Adrenal gland (tissue), 12 donors: ENCODE data around the gene UNC5C. TPM values are rescaled to one million over a fixed set of nuclear protein-coding genes. Genes with fewer than 3 reads are reported as not detected.
"Not testable (repeated sequence)": the region's sequence is repeated elsewhere in the genome, so short reads cannot be mapped to it uniquely, and the experiment has no call there.

ENCODE experiments used
- DNase-seq, 7 donors: peaks; one replicate each; pipeline ENCODE4 v3.0.0-alpha.2; 2019 to 2020
- H3K27ac ChIP-seq, 5 donors: fragments of 200-600 bp; sonication (generic) in 4 of 5; 1 replicate in 3 of 5; 2 replicates in 2 of 5; pipeline versions ENCODE4 v1.5.1 to v1.8.0; 2016 to 2020; ENCODE audit warnings: mild to moderate bottlenecking in 1 of 5
- H3K27me3 ChIP-seq: fragments of 200-600 bp; 2 replicates; pipeline ENCODE4 v1.8.0; 2021
- H3K36me3 ChIP-seq, 2 donors: fragments of 200-600 bp; replicated peaks in 1 of 2; 1 replicate in 1 of 2; 2 replicates in 1 of 2; pipeline versions ENCODE4 v1.5.1 to v1.8.0; 2018 to 2022
- H3K4me1 ChIP-seq, 2 donors: fragments of 200-600 bp; replicated peaks in 1 of 2; 1 replicate in 1 of 2; 2 replicates in 1 of 2; pipeline versions ENCODE4 v1.5.1 to v1.8.0; 2018 to 2021
- H3K4me3 ChIP-seq, 4 donors: fragments of 200-600 bp; sonication (generic) in 3 of 4; one replicate each; pipeline ENCODE4 v1.5.1; 2016 to 2018
- H3K9me3 ChIP-seq, 3 donors: fragments of 200-600 bp; sonication (generic) in 1 of 3; replicated peaks in 1 of 3; 1 replicate in 2 of 3; 2 replicates in 1 of 3; pipeline versions ENCODE4 v1.5.1 to v1.8.0; 2016 to 2021
- POLR2A ChIP-seq, 2 donors: fragments of 450-650 bp; IDR thresholded peaks; one replicate each; pipeline ENCODE4 v1.6.1; 2017; ENCODE audit warnings: antibody characterized with exemption in 2 of 2, mild to moderate bottlenecking in 2 of 2, moderate library complexity in 1 of 2
- WGBS, 4 donors: extraction: QIAGEN DNeasy Blood & Tissue Kit in 2 of 4; methylation state at CpG; one replicate each; pipeline versions ENCODE4 v1.1.5 to v1.1.7; 2013 to 2017; 5-methylcytosine and 5-hydroxymethylcytosine counted together
- intact Hi-C, 2 donors: fragments of 100-400 bp; cut with DNase I; formaldehyde crosslinking; loops; one replicate each; pipeline versions ENCODE4 v1.14.1 to v1.15.0; 2022 to 2023
- polyA plus RNA-seq, 3 donors: library from polyadenylated mRNA; stranded (reverse); fragments of 200-250 nt in 2 of 3; fragments of 350-450 nt in 1 of 3; fragmentation: Illumina TruSeq in 1 of 3; extraction: RNeasy Lipid Tissue Mini Kit (QIAGEN cat#74804) in 1 of 3; gene quantifications; one replicate each; pipeline ENCODE4 v1.2.3, GENCODE V29; 2013 to 2014
- total RNA-seq, 9 donors: library from RNA; depleted of rRNA in 4 of 9; stranded (reverse); fragments of >200 nt in 4 of 9; fragments of 120-200 nt in 1 of 9; fragmentation: NEBNext Ultra II Directional in 1 of 9; extraction: Animal tissue kit (Norgen Biotek cat#: 25700) in 1 of 9; gene quantifications; one replicate each; pipeline versions ENCODE4 v1.1.0 to v1.2.4, GENCODE V29; 2013 to 2023
- TF ChIP-seq, protein P1 (sequence below), 6 experiments: fragments of 450-650 bp in 4 of 6; fragments of 200-600 bp in 2 of 6; sonication (generic) in 1 of 6; IDR thresholded peaks; 1 replicate in 5 of 6; 2 replicates in 1 of 6; pipeline versions ENCODE4 v1.5.1 to v1.8.0; 2016 to 2021; ENCODE audit warnings: antibody characterized with exemption in 6 of 6, mild to moderate bottlenecking in 2 of 6, moderate library complexity in 1 of 6
- donor health status: healthy with polysubstance abuse.
- donor health status: Bipolar disorder and iron deficiency.
- donor health status: DM: yes; HTN: yes; CAD: no.
- donor health status: DM: no; HTN: no; CAD: no.
- donor health status: DM: no; HTN: no; CAD: no.
- donor health status: DM: yes; HTN: yes; CAD: no.

Gene UNC5C
- total and polyA plus RNA-seq, 12 donors: 4.7 to 33.5 (median 23.8) TPM

DNA sequence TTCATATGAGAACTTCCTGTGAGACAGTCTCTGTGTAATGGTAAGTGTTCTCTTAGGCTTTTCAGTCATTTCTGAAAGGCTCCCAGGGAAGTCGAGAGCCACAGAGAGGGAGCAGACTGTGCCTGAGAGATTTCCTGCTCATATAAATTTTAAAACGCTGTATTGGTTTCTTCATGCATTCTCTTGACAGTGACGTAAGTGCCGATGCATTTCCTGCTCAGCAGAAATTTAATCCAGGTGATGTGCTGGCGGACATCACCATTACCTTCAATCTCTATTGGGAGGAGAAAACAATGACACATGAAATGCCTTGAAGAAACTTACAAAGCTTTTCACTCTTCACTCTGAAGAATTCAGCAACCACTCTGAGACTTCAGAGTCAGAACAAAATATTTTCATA is 407.4 kb downstream of the UNC5C start:
- Histone ChIP-seq H3K4me3 (no peak overlapping the region), H3K27ac (no peak overlapping the region), H3K4me1 (no peaks in the 10 kb centered on the region), H3K27me3 (no peaks in the 10 kb centered on the region), H3K36me3 (no peaks in the 10 kb centered on the region), H3K9me3 (no peaks in the 10 kb centered on the region)
- intact Hi-C loops: no loop called here
- 77 to 83% (median 82%) methylated on average over 5 of the region's 5 CpGs for WGBS, 4 donors
- TF ChIP-seq POLR2A (IDR thresholded peaks at IDR 0.05): no peak
- TF ChIP-seq, protein P1, sequence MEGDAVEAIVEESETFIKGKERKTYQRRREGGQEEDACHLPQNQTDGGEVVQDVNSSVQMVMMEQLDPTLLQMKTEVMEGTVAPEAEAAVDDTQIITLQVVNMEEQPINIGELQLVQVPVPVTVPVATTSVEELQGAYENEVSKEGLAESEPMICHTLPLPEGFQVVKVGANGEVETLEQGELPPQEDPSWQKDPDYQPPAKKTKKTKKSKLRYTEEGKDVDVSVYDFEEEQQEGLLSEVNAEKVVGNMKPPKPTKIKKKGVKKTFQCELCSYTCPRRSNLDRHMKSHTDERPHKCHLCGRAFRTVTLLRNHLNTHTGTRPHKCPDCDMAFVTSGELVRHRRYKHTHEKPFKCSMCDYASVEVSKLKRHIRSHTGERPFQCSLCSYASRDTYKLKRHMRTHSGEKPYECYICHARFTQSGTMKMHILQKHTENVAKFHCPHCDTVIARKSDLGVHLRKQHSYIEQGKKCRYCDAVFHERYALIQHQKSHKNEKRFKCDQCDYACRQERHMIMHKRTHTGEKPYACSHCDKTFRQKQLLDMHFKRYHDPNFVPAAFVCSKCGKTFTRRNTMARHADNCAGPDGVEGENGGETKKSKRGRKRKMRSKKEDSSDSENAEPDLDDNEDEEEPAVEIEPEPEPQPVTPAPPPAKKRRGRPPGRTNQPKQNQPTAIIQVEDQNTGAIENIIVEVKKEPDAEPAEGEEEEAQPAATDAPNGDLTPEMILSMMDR (IDR thresholded peaks at IDR 0.05): no peak
- DNase-seq: no peak

DNA sequence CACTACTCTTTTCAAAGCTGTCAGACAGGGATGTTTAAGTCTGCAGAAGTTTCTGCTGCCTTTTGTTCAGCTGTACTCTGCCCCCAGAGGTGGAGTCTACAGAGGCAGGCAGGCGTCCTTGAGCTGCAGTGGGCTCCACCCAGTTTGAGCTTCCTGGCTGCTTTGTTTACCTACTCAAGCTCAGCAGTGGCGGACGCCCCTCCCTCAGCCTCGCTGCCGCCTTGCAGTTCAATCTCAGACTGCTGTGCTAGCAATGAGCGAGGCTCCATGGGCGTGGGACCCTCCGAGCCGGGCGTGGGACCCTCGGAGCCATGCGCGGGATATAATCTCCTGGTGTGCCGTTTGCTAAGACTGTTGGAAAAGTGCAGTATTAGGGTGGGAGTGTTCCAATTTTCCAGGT is 409.3 kb downstream of the UNC5C start:
- intact Hi-C loops, H3K36me3 ChIP-seq, H3K4me1 ChIP-seq, H3K9me3 ChIP-seq, H3K27me3 ChIP-seq, DNase-seq, H3K4me3 ChIP-seq, H3K27ac ChIP-seq: not testable (repeated sequence)
- 95% methylated on average over 12 to 14 of the region's 14 CpGs for WGBS, 4 donors

DNA sequence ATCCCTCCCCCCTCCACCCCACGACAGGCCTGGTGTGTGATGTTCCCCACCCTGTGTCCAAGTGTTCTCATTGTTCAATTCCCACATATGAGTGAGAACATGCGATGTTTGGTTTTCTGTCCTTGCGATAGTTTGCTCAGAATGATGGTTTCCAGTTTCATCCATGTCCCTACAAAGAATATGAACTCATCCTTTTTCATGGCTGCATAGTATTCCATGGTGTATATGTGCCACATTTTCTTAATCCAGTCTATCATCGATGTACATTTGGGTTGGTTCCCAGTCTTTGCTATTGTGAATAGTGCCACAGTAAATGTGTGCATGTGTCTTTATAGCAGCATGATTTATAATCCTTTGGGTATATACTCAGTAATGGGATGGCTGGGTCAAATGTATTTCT is 414.8 kb downstream of the UNC5C start:
- 92 to 96% (median 96%) methylated on average over 4 of the region's 4 CpGs for WGBS, 4 donors
- not testable (repeated sequence) for H3K4me3 ChIP-seq, H3K27me3 ChIP-seq

DNA sequence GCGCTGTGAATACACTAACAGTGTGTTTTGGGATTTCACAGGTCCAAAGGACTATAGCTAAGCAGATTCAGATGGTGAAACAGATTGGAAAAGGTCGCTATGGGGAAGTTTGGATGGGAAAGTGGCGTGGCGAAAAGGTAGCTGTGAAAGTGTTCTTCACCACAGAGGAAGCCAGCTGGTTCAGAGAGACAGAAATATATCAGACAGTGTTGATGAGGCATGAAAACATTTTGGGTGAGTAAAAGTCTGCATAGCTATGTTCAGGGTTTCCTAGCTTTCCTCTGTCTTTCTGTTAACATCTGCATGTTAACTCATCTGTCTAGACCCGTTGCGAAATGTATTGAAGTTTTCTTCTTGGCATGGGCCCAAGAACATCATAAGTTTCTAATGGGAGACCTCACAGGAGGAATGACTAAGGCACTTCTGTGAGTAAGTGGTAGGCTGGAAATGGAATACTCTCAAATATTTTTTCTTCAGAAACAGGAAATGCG is 418.9 kb downstream of the UNC5C start:
- no peaks in the 10 kb centered on the region for H3K36me3 ChIP-seq
- no peaks in the 10 kb centered on the region for H3K9me3 ChIP-seq
- H3K4me3 ChIP-seq: no peak overlapping the region
- DNase-seq: peak in 6 of 7 donors; percentile 16 to 62 (median 30)
- H3K27me3 ChIP-seq: no peaks in the 10 kb centered on the region
- H3K4me1 ChIP-seq: no peaks in the 10 kb centered on the region
- peak overlapping the region in 1 of 5 donors; percentile 20 for H3K27ac ChIP-seq
- 46 to 55% (median 52%) methylated on average over 7 of the region's 7 CpGs for WGBS, 4 donors
- intact Hi-C loops: loop anchor here in 1 of 2 donors (10.0 kb wide), 1 partner anchor 505 kb away; no protein-coding TSS in a partner anchor
- TF ChIP-seq, protein P1 (IDR thresholded peaks at IDR 0.05): no peak
- TF ChIP-seq POLR2A (IDR thresholded peaks at IDR 0.05): no peak

More for the DNA sequence above, 414.8 kb downstream of the UNC5C start:
- H3K9me3 ChIP-seq, H3K27ac ChIP-seq, intact Hi-C loops, DNase-seq, H3K4me1 ChIP-seq, H3K36me3 ChIP-seq: not testable (repeated sequence)

DNA sequence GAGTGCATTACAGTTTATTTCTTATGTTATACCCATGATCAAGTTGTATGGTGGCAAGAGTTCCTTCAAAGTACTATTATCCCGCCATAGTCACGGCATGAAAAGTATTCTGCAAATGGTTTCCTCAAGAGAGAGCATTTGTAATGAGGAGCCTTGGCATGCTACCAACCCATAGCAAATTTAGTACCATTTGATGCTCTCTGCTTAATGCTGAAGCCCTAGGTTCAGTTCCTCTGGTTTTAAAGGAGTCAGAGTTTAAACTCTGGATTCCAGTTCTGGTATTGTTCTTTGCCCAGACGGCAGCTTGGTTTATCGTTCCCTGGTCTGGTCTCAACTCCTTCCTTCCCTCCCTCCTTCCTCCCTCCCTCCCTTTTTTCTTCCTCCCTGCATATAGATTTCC is 419.7 kb downstream of the UNC5C start:
- H3K4me1 ChIP-seq: no peaks in the 10 kb centered on the region
- no peak overlapping the region for H3K27ac ChIP-seq
- WGBS, 4 donors: 71 to 82% (median 80%) methylated on average over 4 of the region's 4 CpGs
- H3K9me3 ChIP-seq: no peaks in the 10 kb centered on the region
- H3K36me3 ChIP-seq: no peaks in the 10 kb centered on the region
- no peaks in the 10 kb centered on the region for H3K27me3 ChIP-seq
- no peak overlapping the region for H3K4me3 ChIP-seq
- TF ChIP-seq, protein P1 (IDR thresholded peaks at IDR 0.05): no peak
- TF ChIP-seq POLR2A (IDR thresholded peaks at IDR 0.05): no peak
- no peak for DNase-seq
- intact Hi-C loops: loop anchor here in 1 of 2 donors (10.0 kb wide), 1 partner anchor 504 kb away; no protein-coding TSS in a partner anchor
